OCI-LY1 (cell line): ENCODE measurements around the gene KHDRBS2.

Source experiments
- EZH2 ChIP-seq: fragments of 200-600 bp; sonication (generic), shearing (Covaris generic); IDR thresholded peaks from 2 replicates; pipeline ENCODE4 v1.8.0; 2017; ENCODE audit warnings: borderline replicate concordance, mixed run types, mild to moderate bottlenecking, antibody characterized with exemption, low read length, moderate library complexity, mixed read lengths
- TF ChIP-seq, protein P1 (sequence below): fragments of 200-600 bp; sonication (generic), shearing (Covaris generic); IDR thresholded peaks from 2 replicates; pipeline ENCODE4 v1.5.1; 2017; ENCODE audit warnings: mild to moderate bottlenecking, antibody characterized with exemption, low read length, moderate library complexity, mixed read lengths

DNA sequence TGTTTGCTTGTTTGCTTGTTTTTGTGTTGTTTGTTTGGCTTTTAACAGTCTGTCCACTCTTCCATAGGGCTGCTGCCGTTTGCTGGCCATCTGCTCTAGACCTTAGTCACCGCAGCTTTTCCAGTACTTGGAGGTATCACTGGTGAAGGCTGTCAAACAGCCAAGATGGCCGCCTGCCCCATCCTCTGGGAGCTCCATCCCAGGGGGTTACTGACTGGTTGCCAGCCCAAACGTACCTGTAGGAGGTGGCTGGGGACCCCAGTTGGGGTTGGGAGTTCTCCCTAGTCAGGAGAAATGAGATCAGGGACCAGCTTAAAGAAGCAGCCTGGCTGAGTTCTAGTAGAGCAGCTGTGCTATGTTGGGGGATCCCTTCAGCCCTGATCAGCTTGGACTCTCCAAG is 418.4 kb downstream of the KHDRBS2 start:
- TF ChIP-seq, protein P1, sequence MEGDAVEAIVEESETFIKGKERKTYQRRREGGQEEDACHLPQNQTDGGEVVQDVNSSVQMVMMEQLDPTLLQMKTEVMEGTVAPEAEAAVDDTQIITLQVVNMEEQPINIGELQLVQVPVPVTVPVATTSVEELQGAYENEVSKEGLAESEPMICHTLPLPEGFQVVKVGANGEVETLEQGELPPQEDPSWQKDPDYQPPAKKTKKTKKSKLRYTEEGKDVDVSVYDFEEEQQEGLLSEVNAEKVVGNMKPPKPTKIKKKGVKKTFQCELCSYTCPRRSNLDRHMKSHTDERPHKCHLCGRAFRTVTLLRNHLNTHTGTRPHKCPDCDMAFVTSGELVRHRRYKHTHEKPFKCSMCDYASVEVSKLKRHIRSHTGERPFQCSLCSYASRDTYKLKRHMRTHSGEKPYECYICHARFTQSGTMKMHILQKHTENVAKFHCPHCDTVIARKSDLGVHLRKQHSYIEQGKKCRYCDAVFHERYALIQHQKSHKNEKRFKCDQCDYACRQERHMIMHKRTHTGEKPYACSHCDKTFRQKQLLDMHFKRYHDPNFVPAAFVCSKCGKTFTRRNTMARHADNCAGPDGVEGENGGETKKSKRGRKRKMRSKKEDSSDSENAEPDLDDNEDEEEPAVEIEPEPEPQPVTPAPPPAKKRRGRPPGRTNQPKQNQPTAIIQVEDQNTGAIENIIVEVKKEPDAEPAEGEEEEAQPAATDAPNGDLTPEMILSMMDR, result no peak
- TF ChIP-seq EZH2, result no peak
